ENCODE results near the gene ACTR1B.
"Not testable (repeated sequence)": the region's sequence is repeated elsewhere in the genome, so short reads cannot be mapped to it uniquely, and the experiment has no call there.

Gene ACTR1B

DNA sequence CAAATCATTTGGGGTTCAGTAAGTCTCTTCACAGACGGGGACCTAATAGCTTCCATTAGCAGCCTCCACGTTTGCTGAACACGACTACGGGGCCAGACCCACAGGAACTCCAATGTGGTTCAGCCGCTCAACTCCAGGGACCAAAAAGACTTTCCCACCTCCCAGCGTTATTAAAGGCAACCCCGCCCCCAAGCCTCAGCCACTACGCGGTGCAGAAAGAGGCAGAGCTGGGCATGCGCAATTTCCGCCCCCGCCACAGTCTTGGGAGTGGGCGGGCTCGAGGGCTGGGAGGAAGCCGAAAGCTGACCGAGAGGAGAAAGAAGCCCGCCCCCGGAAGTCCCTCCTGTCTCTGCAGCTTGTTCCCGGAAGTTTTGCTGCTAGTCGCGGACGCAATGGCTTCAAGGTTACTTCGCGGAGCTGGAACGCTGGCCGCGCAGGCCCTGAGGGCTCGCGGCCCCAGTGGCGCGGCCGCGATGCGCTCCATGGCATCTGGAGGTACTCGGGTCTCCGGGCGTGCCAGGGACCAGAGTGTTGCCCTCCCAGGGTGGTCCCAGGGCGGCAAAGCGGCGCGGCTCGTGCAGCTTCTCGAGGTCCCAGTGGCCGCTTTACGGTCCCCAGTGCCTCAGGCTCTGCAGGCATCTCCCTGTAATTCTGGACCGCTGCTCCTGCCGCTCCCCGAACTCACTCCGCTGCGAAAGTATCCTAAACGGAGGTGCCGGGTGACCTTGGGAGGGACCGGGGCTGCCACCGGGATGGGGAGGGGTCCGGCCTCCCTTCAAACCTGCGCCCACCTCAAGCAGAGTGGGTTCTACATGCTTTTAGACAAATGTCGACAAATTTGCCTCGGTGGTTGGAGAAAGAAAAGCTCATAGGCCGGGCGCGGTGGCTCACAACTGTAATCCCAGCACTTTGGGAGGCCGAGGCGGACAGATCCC lies 17.9 kb downstream of the ACTR1B start, which contains the start of gene COX5B:
COX5B (plus strand) TSS at position 368 of the 935 bp plus-strand sequence; CDS start at position 393, 25 bp downstream.
- H3K4me2 ChIP-seq (ENCODE audit: low read depth, low read length, poor library complexity, severe bottlenecking) = peak within 1 kb of the TSS; percentile 81
- no peaks in the 10 kb centered on the region for H3F3A ChIP-seq (ENCODE audit: low read depth)
- H2AFZ ChIP-seq (ENCODE audit: low read length) = peak within 1 kb of the TSS; percentile 83
- no peaks in the 10 kb centered on the region for H3K9me3 ChIP-seq (ENCODE audit: insufficient read depth, low read depth, low read length)
- TF ChIP-seq EZH2phosphoT487 (IDR thresholded peaks at IDR 0.05; ENCODE audit: borderline replicate concordance) (no peak), CTCF (conservative IDR thresholded peaks at IDR 0.05; ENCODE audit: low read length) (no peak)
- peaks cover 20% of the 10 kb centered on the region for H3K4me1 ChIP-seq (ENCODE audit: insufficient read depth, low read length, poor library complexity, severe bottlenecking)
- H4K20me1 ChIP-seq (ENCODE audit: insufficient read depth, low read length, poor library complexity, severe bottlenecking) = peaks cover 15% of the 10 kb centered on the region
- no peaks in the 10 kb centered on the region for H3K9me2 ChIP-seq (replicated peaks; ENCODE audit: low read depth, low read length)
- H3K27me3 ChIP-seq (ENCODE audit: insufficient read depth, low read length, poor library complexity, severe bottlenecking) = no peaks in the 10 kb centered on the region
- H3K9ac ChIP-seq (ENCODE audit: low read depth, low read length, poor library complexity, severe bottlenecking) = peak within 1 kb of the TSS; percentile 95
- peak within 1 kb of the TSS; percentile 80 for H3K4me3 ChIP-seq (ENCODE audit: low read length, poor library complexity, severe bottlenecking)
- peaks cover 16% of the 10 kb centered on the region; the same call in 1 of the 2 replicates for H3K36me3 ChIP-seq (ENCODE audit: insufficient read depth, low read length)
- H3K79me2 ChIP-seq (ENCODE audit: insufficient read depth, low read length) = peaks cover 27% of the 10 kb centered on the region

GRCh38 chr2:97645112-97645694 lies 18.6 kb downstream of the ACTR1B start:
- H3K4me3 ChIP-seq (ENCODE audit: low read length, poor library complexity, severe bottlenecking) = peak overlapping the region; percentile 80
- no peak for TF ChIP-seq CTCF (conservative IDR thresholded peaks at IDR 0.05; ENCODE audit: low read length)
- no peak for TF ChIP-seq EZH2phosphoT487 (IDR thresholded peaks at IDR 0.05; ENCODE audit: borderline replicate concordance)

GRCh38 chr2:97644023-97644717 lies 19.7 kb downstream of the ACTR1B start:
- no peak overlapping the region for H2AFZ ChIP-seq (ENCODE audit: low read length)
- H3F3A ChIP-seq (ENCODE audit: low read depth) = no peaks in the 10 kb centered on the region
- peaks cover 16% of the 10 kb centered on the region; the same call in 1 of the 2 replicates for H3K36me3 ChIP-seq (ENCODE audit: insufficient read depth, low read length)
- peak overlapping the region; percentile 95 for H3K9ac ChIP-seq (ENCODE audit: low read depth, low read length, poor library complexity, severe bottlenecking)
- TF ChIP-seq CTCF (conservative IDR thresholded peaks at IDR 0.05; ENCODE audit: low read length) = no peak
- no peak for TF ChIP-seq EZH2phosphoT487 (IDR thresholded peaks at IDR 0.05; ENCODE audit: borderline replicate concordance)
- H3K4me1 ChIP-seq (ENCODE audit: insufficient read depth, low read length, poor library complexity, severe bottlenecking) = peaks cover 20% of the 10 kb centered on the region
- H3K4me2 ChIP-seq (ENCODE audit: low read depth, low read length, poor library complexity, severe bottlenecking) = peak overlapping the region; percentile 81
- H3K79me2 ChIP-seq (ENCODE audit: insufficient read depth, low read length) = peaks cover 27% of the 10 kb centered on the region
- H4K20me1 ChIP-seq (ENCODE audit: insufficient read depth, low read length, poor library complexity, severe bottlenecking) = peaks cover 15% of the 10 kb centered on the region
- H3K9me3 ChIP-seq (ENCODE audit: insufficient read depth, low read depth, low read length) = no peaks in the 10 kb centered on the region
- no peaks in the 10 kb centered on the region for H3K27me3 ChIP-seq (ENCODE audit: insufficient read depth, low read length, poor library complexity, severe bottlenecking)
- no peaks in the 10 kb centered on the region for H3K9me2 ChIP-seq (replicated peaks; ENCODE audit: low read depth, low read length)
- no peak overlapping the region for H3K4me3 ChIP-seq (ENCODE audit: low read length, poor library complexity, severe bottlenecking)

More at GRCh38 chr2:97645112-97645694, 18.6 kb downstream of the ACTR1B start:
- Histone ChIP-seq H3F3A (ENCODE audit: low read depth) (no peaks in the 10 kb centered on the region), H3K4me2 (ENCODE audit: low read depth, low read length, poor library complexity, severe bottlenecking) (peak overlapping the region; percentile 81), H3K9me2 (replicated peaks; ENCODE audit: low read depth, low read length) (no peaks in the 10 kb centered on the region), H3K9ac (ENCODE audit: low read depth, low read length, poor library complexity, severe bottlenecking) (peak overlapping the region; percentile 95), H3K9me3 (ENCODE audit: insufficient read depth, low read depth, low read length) (no peaks in the 10 kb centered on the region), H3K27me3 (ENCODE audit: insufficient read depth, low read length, poor library complexity, severe bottlenecking) (no peaks in the 10 kb centered on the region), H3K36me3 (ENCODE audit: insufficient read depth, low read length) (peaks cover 16% of the 10 kb centered on the region; the same call in 1 of the 2 replicates), H3K79me2 (ENCODE audit: insufficient read depth, low read length) (peaks cover 27% of the 10 kb centered on the region), H4K20me1 (ENCODE audit: insufficient read depth, low read length, poor library complexity, severe bottlenecking) (peaks cover 15% of the 10 kb centered on the region), H2AFZ (ENCODE audit: low read length) (peak overlapping the region; percentile 83), H3K4me1 (ENCODE audit: insufficient read depth, low read length, poor library complexity, severe bottlenecking) (peaks cover 20% of the 10 kb centered on the region)

DNA sequence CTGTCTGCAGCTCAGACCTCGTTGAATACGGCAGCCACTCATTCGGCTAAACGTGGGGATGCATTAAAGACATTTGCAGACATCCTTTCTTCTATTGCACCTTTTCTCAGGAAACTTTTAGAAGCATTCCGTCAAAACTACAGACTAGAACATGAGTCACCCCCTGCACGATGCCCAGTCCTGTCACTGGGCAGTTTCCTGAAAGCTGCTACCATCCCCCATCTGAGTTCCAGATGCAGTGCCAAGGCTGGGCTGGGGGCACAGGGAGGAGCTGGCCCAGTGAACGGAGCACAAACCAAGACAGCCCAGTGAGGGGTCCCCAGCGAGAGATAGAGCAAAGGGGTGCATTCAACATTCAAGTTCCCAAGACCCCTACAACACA lies 37.8 kb downstream of the ACTR1B start:
- H3K4me2 ChIP-seq (ENCODE audit: low read depth, low read length, poor library complexity, severe bottlenecking); H3K36me3 ChIP-seq (ENCODE audit: insufficient read depth, low read length); H3K4me3 ChIP-seq (ENCODE audit: low read length, poor library complexity, severe bottlenecking); H3K9me2 ChIP-seq (replicated peaks; ENCODE audit: low read depth, low read length); H3K9me3 ChIP-seq (ENCODE audit: insufficient read depth, low read depth, low read length); H3K4me1 ChIP-seq (ENCODE audit: insufficient read depth, low read length, poor library complexity, severe bottlenecking); H3F3A ChIP-seq (ENCODE audit: low read depth); H2AFZ ChIP-seq (ENCODE audit: low read length); H3K27me3 ChIP-seq (ENCODE audit: insufficient read depth, low read length, poor library complexity, severe bottlenecking); H3K79me2 ChIP-seq (ENCODE audit: insufficient read depth, low read length); H4K20me1 ChIP-seq (ENCODE audit: insufficient read depth, low read length, poor library complexity, severe bottlenecking); H3K9ac ChIP-seq (ENCODE audit: low read depth, low read length, poor library complexity, severe bottlenecking): not testable (repeated sequence)

Measured in Loucy (cell line).